Neural crest cell (in vitro differentiated cells): ENCODE results near the gene RPL15. TPM values are rescaled to one million over a fixed set of nuclear protein-coding genes. Genes with fewer than 3 reads are reported as not detected.
A peak's percentile ranks its signal among the peaks of the same experiment; 100 is the strongest.

Experiments
- DNase-seq: peaks from one replicate; pipeline ENCODE4 v3.0.0; 2021; ENCODE audit warnings: low read depth, mixed read lengths, low spot score
- H3K27ac Mint-ChIP-seq: one replicate; pipeline ENCODE4 v1.8.0; 2021; ENCODE audit warnings: mild to moderate bottlenecking, mixed read lengths; ENCODE audit not compliant: unreplicated experiment
- H3K27me3 Mint-ChIP-seq: 2 replicates; pipeline ENCODE4 v1.8.0; 2021; ENCODE audit warnings: low read depth, mild to moderate bottlenecking, mixed read lengths
- H3K36me3 Mint-ChIP-seq: 2 replicates; pipeline ENCODE4 v1.8.0; 2021; ENCODE audit warnings: low read depth, mild to moderate bottlenecking, mixed read lengths
- H3K4me1 Mint-ChIP-seq: 2 replicates; pipeline ENCODE4 v1.8.0; 2021; ENCODE audit warnings: mixed read lengths
- H3K4me3 Mint-ChIP-seq: one replicate; pipeline ENCODE4 v1.8.0; 2021; ENCODE audit warnings: mild to moderate bottlenecking, mixed read lengths
- H3K9me3 Mint-ChIP-seq: 2 replicates; pipeline ENCODE4 v1.8.0; 2021; ENCODE audit warnings: mixed read lengths
- total RNA-seq: library from RNA; stranded (reverse); gene quantifications from 2 replicates; pipeline ENCODE4 v1.2.1, GENCODE V29; 2021
- TF ChIP-seq, protein P1 (sequence below): fragments of 200-600 bp; sonication (generic); conservative IDR thresholded peaks from 2 replicates; pipeline ENCODE4 v1.5.0; 2021; ENCODE audit warnings: antibody characterized with exemption, mild to moderate bottlenecking

RPL15 gene
- total RNA-seq, 1 donor from 2014 or later, result 2,019 TPM

DNA sequence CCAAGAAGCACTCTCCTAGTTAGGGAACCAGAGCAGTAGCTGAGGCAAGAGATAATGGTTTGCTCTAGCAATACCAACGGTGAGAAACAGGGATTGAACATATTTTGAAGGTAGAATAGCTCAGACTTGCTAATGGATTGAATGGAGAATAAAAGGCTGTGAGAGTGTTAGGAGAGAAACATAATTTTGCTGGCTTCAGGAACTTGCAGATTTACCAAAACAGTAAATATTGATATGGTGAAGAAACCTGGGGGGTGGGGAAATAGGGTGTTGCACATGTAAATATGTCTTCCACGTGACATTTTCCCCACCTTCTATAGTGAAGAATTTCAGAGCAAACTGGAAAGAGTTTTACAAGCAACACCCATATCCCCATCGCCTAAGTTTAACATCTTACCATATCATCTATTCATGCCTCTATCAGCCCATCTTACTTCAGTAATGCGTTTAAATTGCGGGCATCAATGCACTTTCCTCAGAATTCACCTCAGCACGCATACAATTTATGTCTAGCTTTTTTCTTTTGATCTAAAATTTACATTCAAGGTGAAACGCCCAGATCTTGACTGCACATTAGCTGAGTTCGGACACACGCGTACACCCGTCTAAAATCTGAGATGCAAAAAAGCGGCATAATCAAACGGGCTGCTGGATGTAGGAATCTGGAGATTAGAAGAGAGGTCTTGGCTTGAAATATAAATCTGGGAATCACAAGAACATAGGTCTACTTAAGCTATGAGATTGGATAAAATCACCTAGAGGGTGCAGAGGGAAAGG, 27.3 kb downstream of the RPL15 start:
- TF ChIP-seq, protein P1, sequence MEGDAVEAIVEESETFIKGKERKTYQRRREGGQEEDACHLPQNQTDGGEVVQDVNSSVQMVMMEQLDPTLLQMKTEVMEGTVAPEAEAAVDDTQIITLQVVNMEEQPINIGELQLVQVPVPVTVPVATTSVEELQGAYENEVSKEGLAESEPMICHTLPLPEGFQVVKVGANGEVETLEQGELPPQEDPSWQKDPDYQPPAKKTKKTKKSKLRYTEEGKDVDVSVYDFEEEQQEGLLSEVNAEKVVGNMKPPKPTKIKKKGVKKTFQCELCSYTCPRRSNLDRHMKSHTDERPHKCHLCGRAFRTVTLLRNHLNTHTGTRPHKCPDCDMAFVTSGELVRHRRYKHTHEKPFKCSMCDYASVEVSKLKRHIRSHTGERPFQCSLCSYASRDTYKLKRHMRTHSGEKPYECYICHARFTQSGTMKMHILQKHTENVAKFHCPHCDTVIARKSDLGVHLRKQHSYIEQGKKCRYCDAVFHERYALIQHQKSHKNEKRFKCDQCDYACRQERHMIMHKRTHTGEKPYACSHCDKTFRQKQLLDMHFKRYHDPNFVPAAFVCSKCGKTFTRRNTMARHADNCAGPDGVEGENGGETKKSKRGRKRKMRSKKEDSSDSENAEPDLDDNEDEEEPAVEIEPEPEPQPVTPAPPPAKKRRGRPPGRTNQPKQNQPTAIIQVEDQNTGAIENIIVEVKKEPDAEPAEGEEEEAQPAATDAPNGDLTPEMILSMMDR, result no peak
- peaks cover 18% of the 10 kb centered on the region for H3K4me1 Mint-ChIP-seq
- peak overlapping the region; percentile 89 for H3K4me3 Mint-ChIP-seq
- no peaks in the 10 kb centered on the region for H3K9me3 Mint-ChIP-seq
- H3K27ac Mint-ChIP-seq, result peak overlapping the region; percentile 57
- no peak for DNase-seq
- H3K36me3 Mint-ChIP-seq, result no peaks in the 10 kb centered on the region
- peaks cover 18% of the 10 kb centered on the region for H3K27me3 Mint-ChIP-seq

- Mint-ChIP-seq H3K9me3 (no peaks in the 10 kb centered on the region), H3K27me3 (peaks cover 18% of the 10 kb centered on the region), H3K4me3 (peak within 1 kb of the TSS; percentile 89), H3K4me1 (peaks cover 18% of the 10 kb centered on the region), H3K27ac (peak within 1 kb of the TSS; percentile 57), H3K36me3 (no peaks in the 10 kb centered on the region)
- TF ChIP-seq, protein P1, result no peak
- peak; percentile 70 for DNase-seq
These were observed 28.1 kb downstream of the RPL15 start, which contains the start of gene NR1D2 for GRCh38 chr3:23944861-23945662. TSS of gene NR1D2 (plus strand) at chr3:23945286. CDS start at chr3:23945579, 293 bp downstream.

- H3K4me1 Mint-ChIP-seq, result peaks cover 18% of the 10 kb centered on the region
- no peaks in the 10 kb centered on the region for H3K9me3 Mint-ChIP-seq
- no peaks in the 10 kb centered on the region for H3K36me3 Mint-ChIP-seq
- TF ChIP-seq, protein P1, result no peak
- no peak for DNase-seq
- peak overlapping the region; percentile 54 for H3K4me3 Mint-ChIP-seq
- H3K27me3 Mint-ChIP-seq, result peaks cover 18% of the 10 kb centered on the region
- H3K27ac Mint-ChIP-seq, result no peak overlapping the region
These were observed 28.7 kb downstream of the RPL15 start for GRCh38 chr3:23945663-23945912.

- TF ChIP-seq, protein P1, result no peak
These were observed 29.2 kb downstream of the RPL15 start for GRCh38 chr3:23945913-23946687.

DNA sequence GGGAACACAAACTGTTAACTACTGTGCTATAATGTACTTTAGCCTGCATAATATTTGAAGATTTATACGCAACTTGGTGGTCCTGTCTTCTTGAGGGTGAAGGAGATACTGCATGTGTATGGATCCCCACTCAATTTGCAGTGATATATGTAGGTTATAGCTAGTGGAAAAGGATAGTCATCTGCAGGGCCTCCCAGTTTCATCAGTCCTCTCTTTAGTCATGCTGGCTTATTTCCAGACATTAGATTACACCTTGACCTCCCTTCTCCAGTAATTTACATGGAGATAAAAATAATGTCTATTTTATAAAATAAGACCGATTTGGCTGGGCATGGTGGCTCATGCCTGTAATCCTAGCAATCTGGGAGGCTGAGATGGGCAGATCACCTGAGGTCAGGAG, 31.8 kb downstream of the RPL15 start:
- DNase-seq, result no peak
- Mint-ChIP-seq H3K4me3 (no peak overlapping the region), H3K27ac (no peak overlapping the region), H3K36me3 (no peaks in the 10 kb centered on the region), H3K9me3 (no peaks in the 10 kb centered on the region), H3K4me1 (peaks cover 15% of the 10 kb centered on the region), H3K27me3 (peaks cover 8% of the 10 kb centered on the region)
- TF ChIP-seq, protein P1, result no peak

More at GRCh38 chr3:23945913-23946687, 29.2 kb downstream of the RPL15 start:
- Mint-ChIP-seq H3K36me3 (no peaks in the 10 kb centered on the region), H3K4me1 (peaks cover 18% of the 10 kb centered on the region), H3K4me3 (peak overlapping the region; percentile 86), H3K9me3 (no peaks in the 10 kb centered on the region), H3K27me3 (peaks cover 18% of the 10 kb centered on the region), H3K27ac (no peak overlapping the region)
- DNase-seq, result peak; percentile 95
